ENCODE measurements around the gene EIF2A. TPM values are rescaled to one million over a fixed set of nuclear protein-coding genes. Genes with fewer than 3 reads are reported as not detected.
"Not testable (repeated sequence)": the region's sequence is repeated elsewhere in the genome, so short reads cannot be mapped to it uniquely, and the experiment has no call there.

Gene EIF2A
- total RNA-seq, result 124 and 126 TPM in 2 replicates

DNA sequence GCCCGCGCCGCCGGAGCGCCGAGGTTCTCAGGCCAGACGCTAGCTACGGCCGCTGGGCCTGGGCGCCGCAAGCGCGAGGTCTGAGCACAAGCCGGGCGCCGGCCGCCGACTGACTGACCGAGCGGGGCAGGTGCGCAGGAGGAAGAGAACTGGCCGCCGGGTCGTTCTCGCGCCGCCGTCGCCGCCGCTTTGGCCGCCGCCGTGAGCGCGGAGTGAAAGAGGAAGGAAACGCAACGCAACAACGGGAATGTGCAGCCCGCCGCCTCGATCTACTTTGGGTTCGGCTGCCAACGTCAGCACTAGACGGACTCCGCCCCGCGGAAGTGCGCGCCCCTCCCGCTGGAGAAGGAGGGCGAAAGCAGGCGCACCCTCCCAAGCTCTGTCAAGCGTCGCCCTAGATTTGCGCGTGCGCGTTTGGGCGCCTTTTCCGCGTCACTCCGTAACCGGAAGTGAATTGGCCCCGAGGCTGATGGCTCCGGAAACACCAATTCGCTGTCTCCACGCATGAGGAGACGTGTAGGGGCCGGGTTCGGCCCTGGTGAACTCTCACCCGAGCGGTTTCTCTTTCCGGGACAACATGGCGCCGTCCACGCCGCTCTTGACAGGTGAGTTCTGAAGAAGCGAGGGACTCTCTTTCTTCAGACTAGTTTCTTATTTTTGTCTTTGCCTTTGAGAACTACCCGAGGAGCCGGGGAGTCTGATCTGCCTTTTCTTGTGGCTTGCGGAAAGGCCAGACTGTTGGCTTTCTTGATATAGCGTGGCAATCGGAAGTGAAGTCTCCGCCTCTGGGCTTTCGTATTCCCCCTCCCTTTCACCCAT is at the start of gene EIF2A, which contains the start of gene SERP1:
Gene EIF2A, plus strand, starts transcription at position 562 of the 819 bp plus-strand sequence. Its CDS starts 16 bp downstream, at position 578.
Gene SERP1, minus strand, starts transcription at position 271 of the 819 bp plus-strand sequence. CDS start 361 bp downstream, outside the sequence.
- H3K9me3 Mint-ChIP-seq, result no peaks in the 10 kb centered on the region
- intact Hi-C loops (cut with micrococcal nuclease), result loop anchor here (1.0 to 10.0 kb wide), 8 partner anchors 37 to 794 kb away; partner anchors contain the start of genes COMMD2, ERICH6, MED12L and SELENOT
- peaks cover 56% of the 10 kb centered on the region for H3K4me1 Mint-ChIP-seq (ENCODE audit: low read depth)
- H3K36me3 Mint-ChIP-seq (ENCODE audit: low read depth), result peaks cover 75% of the 10 kb centered on the region
- peak within 1 kb of the TSS; percentile 97 for H3K4me3 Mint-ChIP-seq (ENCODE audit: low read depth)
- no peaks in the 10 kb centered on the region for H3K27me3 Mint-ChIP-seq (ENCODE audit: low read depth)
- peak; percentile 100 for DNase-seq (ENCODE audit: low spot score)
- H3K27ac Mint-ChIP-seq, result peak within 1 kb of the TSS; percentile 92

DNA sequence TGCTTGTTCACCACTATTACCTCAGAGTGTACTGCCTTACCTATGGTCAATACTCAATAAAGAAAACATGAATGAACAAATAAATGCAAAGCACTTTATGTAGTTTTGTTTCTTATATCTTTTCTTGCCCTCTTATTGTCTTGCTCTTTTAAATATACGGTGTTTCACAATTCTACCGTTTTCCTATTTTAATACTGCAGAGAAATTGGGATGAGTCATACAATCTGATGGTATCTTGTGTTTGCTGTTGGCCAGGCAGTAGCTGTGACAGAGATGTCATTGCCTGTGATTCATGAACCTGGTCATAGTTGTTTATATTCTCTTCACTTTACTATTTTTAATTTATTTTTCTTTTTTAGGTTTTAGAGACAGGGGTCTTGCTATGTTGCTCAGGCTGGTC is 48.6 kb upstream of the EIF2A start:
- intact Hi-C loops (cut with micrococcal nuclease), result loop anchor here (5.0 kb wide), 2 partner anchors 196 to 526 kb away; partner anchors contain the start of gene PFN2

DNA sequence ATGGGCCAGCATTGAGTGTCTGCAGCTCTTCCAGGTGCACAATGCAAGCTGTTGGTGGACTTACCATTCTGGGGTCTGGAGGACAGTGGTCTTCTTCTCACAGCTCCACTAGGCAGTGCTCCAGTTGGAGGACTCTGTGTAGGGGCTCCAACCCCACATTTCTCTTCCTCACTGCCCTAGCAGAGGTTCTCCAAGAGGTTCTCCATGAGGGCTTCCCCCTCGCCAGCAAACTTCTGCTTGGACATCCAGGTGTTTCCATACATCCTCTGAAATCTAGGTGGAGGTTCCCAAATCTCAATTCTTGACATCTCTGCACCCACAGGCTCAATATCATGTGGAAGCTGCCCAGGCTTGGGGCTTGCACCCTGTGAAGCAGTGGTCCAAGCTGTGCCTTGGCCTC is 45.6 kb upstream of the EIF2A start:
- H3K27me3 Mint-ChIP-seq (ENCODE audit: low read depth); H3K36me3 Mint-ChIP-seq (ENCODE audit: low read depth); H3K27ac Mint-ChIP-seq; DNase-seq (ENCODE audit: low spot score); intact Hi-C loops (cut with micrococcal nuclease); H3K4me3 Mint-ChIP-seq (ENCODE audit: low read depth); H3K4me1 Mint-ChIP-seq (ENCODE audit: low read depth): not testable (repeated sequence)
- H3K9me3 Mint-ChIP-seq, result peaks cover 11% of the 10 kb centered on the region

More for the DNA sequence above, 48.6 kb upstream of the EIF2A start:
- no peak for DNase-seq (ENCODE audit: low spot score)
- no peak overlapping the region for H3K27ac Mint-ChIP-seq
- peaks cover 6% of the 10 kb centered on the region for H3K27me3 Mint-ChIP-seq (ENCODE audit: low read depth)
- H3K4me3 Mint-ChIP-seq (ENCODE audit: low read depth), result no peak overlapping the region
- peaks cover 11% of the 10 kb centered on the region for H3K9me3 Mint-ChIP-seq
- no peaks in the 10 kb centered on the region for H3K4me1 Mint-ChIP-seq (ENCODE audit: low read depth)
- H3K36me3 Mint-ChIP-seq (ENCODE audit: low read depth), result no peaks in the 10 kb centered on the region

DNA sequence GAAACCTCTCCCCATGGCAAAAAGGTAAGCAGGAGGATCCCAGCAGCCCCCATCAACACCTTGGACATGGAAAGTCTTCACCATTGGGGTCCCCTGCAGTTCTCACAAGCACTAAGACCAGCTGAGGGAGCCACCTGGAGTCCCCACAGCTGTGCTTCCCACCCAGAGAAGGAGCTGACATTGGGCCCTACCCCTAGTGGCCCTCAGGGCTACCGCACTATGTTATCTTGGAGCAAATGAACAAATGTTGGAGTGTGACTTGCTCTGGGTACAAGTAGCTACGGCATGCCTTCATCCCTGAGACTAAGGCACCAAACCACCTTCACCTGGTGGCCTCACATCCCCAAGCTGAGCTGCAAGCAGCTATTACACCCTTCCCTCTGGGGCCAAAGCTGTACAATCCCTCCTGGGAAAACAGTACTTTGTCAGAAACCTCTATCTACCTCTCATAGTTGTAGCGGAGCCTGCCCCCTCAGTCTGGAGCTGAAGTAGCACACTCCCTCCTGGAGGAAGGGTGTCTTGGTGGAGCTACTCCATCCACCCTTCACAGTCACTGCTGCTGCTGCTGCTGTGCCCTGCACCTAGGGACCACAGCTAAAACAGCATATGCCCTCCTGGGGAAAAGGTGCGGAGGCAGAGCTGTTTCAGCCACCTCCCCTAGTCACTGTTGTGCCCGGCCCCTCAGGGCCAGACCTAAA is 43.0 kb upstream of the EIF2A start:
- peaks cover 11% of the 10 kb centered on the region for H3K9me3 Mint-ChIP-seq
- H3K27me3 Mint-ChIP-seq (ENCODE audit: low read depth), result peaks cover 19% of the 10 kb centered on the region
- no peak overlapping the region for H3K27ac Mint-ChIP-seq
- no peak overlapping the region for H3K4me3 Mint-ChIP-seq (ENCODE audit: low read depth)
- intact Hi-C loops (cut with micrococcal nuclease), result no loop called here
- H3K4me1 Mint-ChIP-seq (ENCODE audit: low read depth), result peaks cover 4% of the 10 kb centered on the region
- H3K36me3 Mint-ChIP-seq (ENCODE audit: low read depth), result no peaks in the 10 kb centered on the region
- no peak for DNase-seq (ENCODE audit: low spot score)

DNA sequence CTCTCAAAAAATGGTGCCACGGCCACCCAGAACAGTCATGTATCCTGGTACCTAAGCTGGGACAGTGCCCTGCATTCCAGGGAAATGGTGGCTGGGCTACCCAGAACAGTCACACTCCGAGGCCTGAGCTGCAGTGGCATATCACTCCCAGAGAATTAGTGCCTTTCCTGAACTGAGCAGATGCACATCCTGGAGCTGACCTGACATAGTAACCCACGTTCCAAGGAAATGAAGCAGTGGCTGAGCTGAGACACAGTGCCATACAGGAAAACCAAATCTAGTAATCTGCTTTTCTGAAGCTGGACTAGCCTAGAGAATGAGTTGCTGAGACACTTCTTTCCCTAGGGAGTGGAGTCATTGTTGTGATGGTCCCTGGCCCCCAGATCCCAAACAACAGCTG is 42.1 kb upstream of the EIF2A start:
- no peak for DNase-seq (ENCODE audit: low spot score)
- Mint-ChIP-seq H3K27me3 (ENCODE audit: low read depth) (peaks cover 26% of the 10 kb centered on the region), H3K4me1 (ENCODE audit: low read depth) (peaks cover 4% of the 10 kb centered on the region), H3K9me3 (peaks cover 11% of the 10 kb centered on the region), H3K36me3 (ENCODE audit: low read depth) (no peaks in the 10 kb centered on the region), H3K4me3 (ENCODE audit: low read depth) (no peak overlapping the region), H3K27ac (no peak overlapping the region)
- intact Hi-C loops (cut with micrococcal nuclease), result no loop called here

DNA sequence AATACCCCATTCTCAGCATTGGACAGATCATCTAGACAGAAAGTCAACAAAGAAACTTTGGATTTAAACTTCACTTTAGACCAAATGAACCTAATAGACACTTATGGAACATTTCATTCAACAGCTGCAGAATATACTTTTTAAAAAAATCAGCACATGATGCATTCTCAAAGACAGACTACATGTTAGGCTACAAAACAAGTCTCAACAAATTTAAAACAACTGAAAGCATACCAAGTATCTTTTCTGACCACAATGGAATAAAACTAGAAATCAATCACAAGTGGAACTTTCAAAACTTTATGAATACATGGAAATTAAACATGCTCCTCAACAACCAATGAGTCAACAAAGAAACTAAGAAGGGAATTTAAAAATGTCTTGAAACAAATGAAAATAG is 38.2 kb upstream of the EIF2A start:
- Mint-ChIP-seq H3K27me3 (ENCODE audit: low read depth) (peaks cover 42% of the 10 kb centered on the region), H3K27ac (no peak overlapping the region), H3K9me3 (no peaks in the 10 kb centered on the region), H3K4me3 (ENCODE audit: low read depth) (no peak overlapping the region), H3K4me1 (ENCODE audit: low read depth) (peaks cover 4% of the 10 kb centered on the region), H3K36me3 (ENCODE audit: low read depth) (no peaks in the 10 kb centered on the region)
- intact Hi-C loops (cut with micrococcal nuclease), result no loop called here
- DNase-seq (ENCODE audit: low spot score), result no peak

DNA sequence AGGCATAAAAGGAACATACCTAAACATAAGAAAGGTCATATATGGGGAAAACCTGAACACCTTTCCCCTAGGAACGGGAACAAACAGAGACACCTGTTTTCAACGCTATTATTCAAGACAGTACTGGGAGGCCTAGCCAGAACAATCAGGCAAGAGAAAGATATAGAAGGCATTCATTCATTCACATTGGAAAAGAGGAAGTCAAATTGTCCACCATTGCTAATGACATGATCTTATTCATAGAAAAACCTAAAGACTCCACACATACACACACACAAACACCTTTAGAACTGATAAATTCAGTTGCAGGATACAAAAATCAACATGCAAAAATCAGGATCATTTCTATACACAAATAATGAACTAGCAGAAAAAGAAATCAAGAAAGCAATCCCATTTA is 36.8 kb upstream of the EIF2A start:
- intact Hi-C loops (cut with micrococcal nuclease), result no loop called here

DNA sequence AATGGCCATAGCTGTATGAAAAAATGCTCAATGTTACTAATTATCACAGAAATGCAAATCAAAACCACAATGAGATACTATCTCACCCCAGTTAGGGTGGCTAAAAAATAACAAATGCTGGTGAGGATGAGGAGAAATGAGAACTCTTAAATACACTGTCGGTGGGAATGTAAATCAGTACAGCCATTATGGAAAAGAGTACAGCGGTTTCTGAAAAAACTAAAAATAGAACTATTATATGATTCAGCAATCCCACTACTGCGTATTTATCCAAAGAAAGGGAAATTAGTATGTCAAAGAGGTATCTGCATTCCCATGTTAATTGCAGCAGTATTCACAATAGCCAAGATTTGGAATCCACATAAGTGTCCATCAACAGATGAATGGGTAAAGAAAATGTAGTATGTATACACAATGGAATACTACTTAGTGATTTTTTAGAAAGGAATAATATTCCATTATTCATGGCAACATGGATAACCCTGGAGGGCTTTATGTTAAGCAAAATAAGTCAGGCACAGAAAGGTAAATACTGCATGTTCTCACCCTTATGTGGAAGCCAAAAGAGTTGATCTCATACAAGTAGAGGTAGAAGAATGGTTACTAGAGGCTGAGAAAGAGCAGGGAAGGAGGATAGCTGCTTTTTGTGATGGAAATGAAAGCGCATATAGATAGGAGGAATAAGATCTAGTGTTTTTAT is 35.3 kb upstream of the EIF2A start:
- DNase-seq (ENCODE audit: low spot score), result no peak
- Mint-ChIP-seq H3K4me1 (ENCODE audit: low read depth) (peaks cover 4% of the 10 kb centered on the region), H3K27me3 (ENCODE audit: low read depth) (peaks cover 44% of the 10 kb centered on the region), H3K36me3 (ENCODE audit: low read depth) (no peaks in the 10 kb centered on the region), H3K27ac (no peak overlapping the region), H3K4me3 (ENCODE audit: low read depth) (no peak overlapping the region), H3K9me3 (peaks cover 4% of the 10 kb centered on the region)
- intact Hi-C loops (cut with micrococcal nuclease), result no loop called here

More for the DNA sequence above, 36.8 kb upstream of the EIF2A start:
- DNase-seq (ENCODE audit: low spot score), result no peak
- Mint-ChIP-seq H3K36me3 (ENCODE audit: low read depth) (no peaks in the 10 kb centered on the region), H3K4me3 (ENCODE audit: low read depth) (no peak overlapping the region), H3K9me3 (no peaks in the 10 kb centered on the region), H3K27ac (no peak overlapping the region), H3K27me3 (ENCODE audit: low read depth) (peaks cover 42% of the 10 kb centered on the region), H3K4me1 (ENCODE audit: low read depth) (peaks cover 4% of the 10 kb centered on the region)

DNA sequence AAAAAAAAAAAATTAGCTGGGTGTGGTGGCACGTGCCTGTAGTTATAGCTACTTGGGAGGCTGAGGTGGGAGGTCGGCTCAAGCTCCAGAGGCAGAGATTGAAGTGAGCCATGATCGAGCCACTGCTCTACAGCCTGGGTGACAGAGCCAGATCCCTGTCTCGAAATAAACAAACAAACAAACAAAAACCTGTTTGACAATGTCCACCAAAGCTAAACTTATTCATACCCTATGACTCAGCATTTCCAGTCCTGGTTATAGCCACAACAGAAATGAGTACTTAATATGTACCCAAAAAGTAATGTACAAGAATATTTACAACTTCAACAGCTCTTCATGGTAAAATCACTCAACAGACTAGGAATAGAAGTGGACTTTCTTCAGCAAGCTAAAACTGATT is 31.4 kb upstream of the EIF2A start:
- peaks cover 8% of the 10 kb centered on the region for H3K9me3 Mint-ChIP-seq
- H3K4me3 Mint-ChIP-seq (ENCODE audit: low read depth), result no peak overlapping the region
- H3K27ac Mint-ChIP-seq, result no peak overlapping the region
- peaks cover 21% of the 10 kb centered on the region for H3K27me3 Mint-ChIP-seq (ENCODE audit: low read depth)
- no peaks in the 10 kb centered on the region for H3K36me3 Mint-ChIP-seq (ENCODE audit: low read depth)
- H3K4me1 Mint-ChIP-seq (ENCODE audit: low read depth), result no peaks in the 10 kb centered on the region
- intact Hi-C loops (cut with micrococcal nuclease), result no loop called here
- no peak for DNase-seq (ENCODE audit: low spot score)

DNA sequence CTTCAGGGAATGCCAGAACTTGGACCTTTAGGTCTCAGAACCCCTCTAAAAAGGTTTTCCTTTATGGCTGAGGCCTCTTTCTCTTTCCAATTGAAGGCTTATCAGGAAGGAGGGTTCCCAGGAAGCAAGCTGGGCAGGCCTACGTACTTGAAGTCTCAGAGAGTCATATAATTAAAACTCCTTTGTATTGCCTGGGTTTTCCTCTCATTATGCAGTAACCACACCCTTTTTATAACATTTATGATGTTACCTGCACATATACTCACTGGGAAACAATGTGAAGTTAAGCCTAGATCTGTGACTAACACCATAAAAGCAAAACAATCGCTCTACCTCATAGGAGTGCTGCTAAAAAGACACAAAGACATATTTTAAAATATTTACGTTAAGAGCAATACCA is 27.6 kb upstream of the EIF2A start:
- intact Hi-C loops (cut with micrococcal nuclease), result no loop called here
- H3K9me3 Mint-ChIP-seq, result peaks cover 8% of the 10 kb centered on the region
- H3K27me3 Mint-ChIP-seq (ENCODE audit: low read depth), result peaks cover 17% of the 10 kb centered on the region
- H3K36me3 Mint-ChIP-seq (ENCODE audit: low read depth), result no peaks in the 10 kb centered on the region
- no peak overlapping the region for H3K27ac Mint-ChIP-seq
- DNase-seq (ENCODE audit: low spot score), result no peak
- no peaks in the 10 kb centered on the region for H3K4me1 Mint-ChIP-seq (ENCODE audit: low read depth)
- H3K4me3 Mint-ChIP-seq (ENCODE audit: low read depth), result no peak overlapping the region

DNA sequence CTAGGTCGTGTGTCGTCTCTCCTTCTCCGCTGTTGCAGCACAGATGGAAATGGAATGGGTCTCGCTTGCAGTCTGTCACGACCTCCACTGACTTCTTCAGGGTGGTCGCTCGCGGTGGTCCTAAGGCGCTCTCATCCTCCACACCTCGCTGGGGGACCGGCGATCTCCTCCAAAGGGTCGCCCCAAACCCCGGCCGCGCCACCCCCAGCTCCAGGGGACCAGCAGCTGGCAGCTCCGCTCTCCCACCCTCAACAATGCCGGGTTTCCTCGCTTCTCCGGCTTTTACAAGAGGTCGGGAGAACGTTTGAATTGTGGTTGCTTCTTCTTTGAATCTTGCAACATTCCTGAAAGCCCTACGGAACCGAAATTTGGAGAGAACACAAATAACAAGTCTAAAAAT is 26.2 kb upstream of the EIF2A start:
- peaks cover 20% of the 10 kb centered on the region for H3K27me3 Mint-ChIP-seq (ENCODE audit: low read depth)
- intact Hi-C loops (cut with micrococcal nuclease), result no loop called here
- no peak for DNase-seq (ENCODE audit: low spot score)
- H3K4me1 Mint-ChIP-seq (ENCODE audit: low read depth), result no peaks in the 10 kb centered on the region
- peaks cover 7% of the 10 kb centered on the region for H3K9me3 Mint-ChIP-seq
- H3K4me3 Mint-ChIP-seq (ENCODE audit: low read depth), result no peak overlapping the region
- H3K36me3 Mint-ChIP-seq (ENCODE audit: low read depth), result no peaks in the 10 kb centered on the region
- H3K27ac Mint-ChIP-seq, result no peak overlapping the region

DNA sequence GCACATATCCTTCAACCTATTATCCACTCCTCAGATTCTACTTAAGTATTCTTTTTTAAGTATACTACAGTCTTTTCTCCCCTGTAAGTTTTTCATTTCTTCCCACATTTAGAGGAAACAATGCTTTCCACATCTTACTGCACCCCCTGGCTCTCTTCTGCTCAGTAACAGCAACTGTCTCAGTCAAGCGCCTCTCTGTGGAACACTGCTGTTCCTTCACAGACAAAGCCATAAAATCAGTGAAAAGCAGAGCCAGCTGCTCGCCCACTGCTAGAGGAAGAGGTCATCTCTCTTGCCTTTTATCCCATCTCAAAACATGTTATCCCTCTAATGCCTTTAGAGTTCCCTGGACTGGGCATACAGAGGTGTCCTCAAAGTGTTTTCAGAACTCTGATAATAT is 25.1 kb upstream of the EIF2A start:
- H3K36me3 Mint-ChIP-seq (ENCODE audit: low read depth), result no peaks in the 10 kb centered on the region
- no peaks in the 10 kb centered on the region for H3K4me1 Mint-ChIP-seq (ENCODE audit: low read depth)
- no peak overlapping the region for H3K27ac Mint-ChIP-seq
- intact Hi-C loops (cut with micrococcal nuclease), result no loop called here
- no peak overlapping the region for H3K4me3 Mint-ChIP-seq (ENCODE audit: low read depth)
- H3K27me3 Mint-ChIP-seq (ENCODE audit: low read depth), result peaks cover 15% of the 10 kb centered on the region
- no peak for DNase-seq (ENCODE audit: low spot score)
- peaks cover 4% of the 10 kb centered on the region for H3K9me3 Mint-ChIP-seq
